Heart left ventricle (tissue), 16 donors: ENCODE results near the gene KREMEN1. TPM values are rescaled to one million over a fixed set of nuclear protein-coding genes. Genes with fewer than 3 reads are reported as not detected.

Experiments
- ATAC-seq, 4 donors: fragments of 200-7000 bp; cut with Tn5 transposase; one replicate each; pipeline ENCODE4 v1.9.1; 2020 to 2022; ENCODE audit warnings: moderate library complexity in 4 of 4, mild to moderate bottlenecking in 3 of 4, moderate number of reproducible peaks in 1 of 4
- DNase-seq, 5 donors: peaks; one replicate each; pipeline ENCODE4 v3.0.0-alpha.2; 2020
- H3K27ac ChIP-seq, 12 donors: fragments of 200-600 bp; sonication (generic) in 4 of 12; one replicate each; pipeline versions ENCODE4 v1.5.0 to v1.8.0; 2016 to 2022; ENCODE audit warnings: mild to moderate bottlenecking in 2 of 12
- H3K27me3 ChIP-seq, 9 donors: fragments of 200-600 bp; sonication (generic) in 2 of 9; one replicate each; pipeline versions ENCODE4 v1.5.1 to v1.8.0; 2016 to 2022; ENCODE audit warnings: mild to moderate bottlenecking in 3 of 9
- H3K36me3 ChIP-seq, 9 donors: fragments of 200-600 bp; sonication (generic) in 2 of 9; one replicate each; pipeline versions ENCODE4 v1.5.0 to v1.8.0; 2018 to 2022; ENCODE audit warnings: mild to moderate bottlenecking in 2 of 9
- H3K4me1 ChIP-seq, 12 donors: fragments of 200-600 bp; sonication (generic) in 4 of 12; one replicate each; pipeline versions ENCODE4 v1.5.0 to v1.8.0; 2016 to 2022; ENCODE audit warnings: mild to moderate bottlenecking in 3 of 12
- H3K4me3 ChIP-seq, 12 donors: fragments of 200-600 bp; sonication (generic) in 4 of 12; one replicate each; pipeline versions ENCODE4 v1.5.0 to v1.8.0; 2017 to 2022; ENCODE audit warnings: mild to moderate bottlenecking in 9 of 12, moderate library complexity in 4 of 12
- H3K9me3 ChIP-seq, 12 donors: fragments of 200-600 bp; sonication (generic) in 4 of 12; one replicate each; pipeline versions ENCODE4 v1.5.0 to v1.8.0; 2016 to 2022; ENCODE audit warnings: mild to moderate bottlenecking in 1 of 12
- CTCF ChIP-seq, 12 donors: fragments of 200-600 bp; sonication (generic) in 4 of 12; IDR thresholded peaks; one replicate each; pipeline versions ENCODE4 v1.5.0 to v1.8.0; 2018 to 2022; ENCODE audit warnings: antibody characterized with exemption in 12 of 12, mild to moderate bottlenecking in 5 of 12
- POLR2A ChIP-seq, 2 donors: fragments of 450-650 bp; IDR thresholded peaks; one replicate each; pipeline ENCODE4 v1.6.1; 2017; ENCODE audit warnings: antibody characterized with exemption in 2 of 2, mild to moderate bottlenecking in 2 of 2, moderate library complexity in 2 of 2
- WGBS, 4 donors: extraction: QIAGEN DNeasy Blood & Tissue Kit in 2 of 4; methylation state at CpG; one replicate each; pipeline versions ENCODE4 v1.1.5 to v1.1.7; 2013 to 2018; 5-methylcytosine and 5-hydroxymethylcytosine counted together
- intact Hi-C, 10 donors: fragments of 100-400 bp; cut with DNase I; formaldehyde crosslinking; loops; one replicate each; pipeline versions ENCODE4 v1.11.1 to v1.14.2; 2022
- polyA plus RNA-seq, 2 donors: library from polyadenylated mRNA; stranded (reverse); fragments of 200-250 nt; gene quantifications; one replicate each; pipeline ENCODE4 v1.2.3, GENCODE V29; 2013
- total RNA-seq, 9 donors: library from RNA; depleted of rRNA in 2 of 9; stranded (reverse); fragments of >200 nt in 2 of 9; fragmentation: NEBNext Ultra II Directional in 3 of 9; extraction: Animal tissue kit (Norgen Biotek cat#: 25700) in 3 of 9; gene quantifications; one replicate each; pipeline versions ENCODE4 v1.1.0 to v1.2.4, GENCODE V29; 2016 to 2023
- donor health status: ischemic (EF 13 %, LVEDD 7.1; RV severe dilation, severe dysfunction).
- donor health status: healthy with polysubstance abuse.
- donor health status: DM: no; HTN: yes; CAD: no.
- donor health status: DM: no; HTN: no; CAD: no.
- donor health status: ischemic (EF 25% LVEDD 6.9; RV normal size, moderate dysfunction).
- donor health status: ischemic (EF 25% LVEDD 5.7; RV mildly dilated, moderate dysfunction).
- donor health status: healthy.
- donor health status: DM: yes; HTN: yes; CAD: no.
- donor health status: ischemic (EF 35%, LVEDD 5.7; RV mildly dilated, moderate dysfunction).
- donor health status: nonischemic (EF 11% LVEDD 7.7; RV severe dilation, severe dysfunction).
- donor health status: DM: yes; HTN: yes; CAD: no.
- donor health status: PGD.
- donor health status: ischemic (EF 29% LVEDD 5.4; RV normal size, mild dysfunction).
- donor health status: nonischemic (EF 23%, LVEDD 6.1; RV moderate dilation, normal function).

Gene KREMEN1
- total and polyA plus RNA-seq, 11 donors = 24.3 to 67.8 (median 36.4) TPM

- Histone ChIP-seq H3K27me3 (peaks cover 0 to 15% (median 0%) of the 10 kb centered on the region in 9 donors), H3K4me1 (peaks cover 0 to 29% (median 19%) of the 10 kb centered on the region in 12 donors), H3K9me3 (peaks cover 0 to 5% (median 0%) of the 10 kb centered on the region in 12 donors), H3K4me3 (no peak overlapping the region), H3K27ac (peak overlapping the region in 10 of 12 donors; percentile 35 to 78 (median 64)), H3K36me3 (no peaks in the 10 kb centered on the region)
- peak; percentile 59 to 85 (median 62) for DNase-seq
- TF ChIP-seq POLR2A (IDR thresholded peaks at IDR 0.05) (no peak), CTCF (IDR thresholded peaks at IDR 0.05) (peak in 7 of 12 donors; percentile 7 to 35 (median 17))
- intact Hi-C loops = loop anchor here in 3 of 10 donors (5.0 kb wide), 2 partner anchors 40 to 45 kb away; no protein-coding TSS in a partner anchor
- 40 to 47% (median 44%) methylated on average over 18 to 24 of the region's 24 CpGs for WGBS, 4 donors
- peak; percentile 43 to 83 (median 56) for ATAC-seq
Observed at GRCh38 chr22:29202212-29203192, 129.7 kb downstream of the KREMEN1 start.

- Histone ChIP-seq H3K36me3 (no peaks in the 10 kb centered on the region), H3K27me3 (peaks cover 0 to 17% (median 0%) of the 10 kb centered on the region in 9 donors), H3K4me1 (peaks cover 0 to 29% (median 19%) of the 10 kb centered on the region in 12 donors), H3K4me3 (no peak overlapping the region), H3K9me3 (no peaks in the 10 kb centered on the region), H3K27ac (peak overlapping the region in 2 of 12 donors; percentile 67 to 78)
- peak in 1 of 5 donors; percentile 25 for DNase-seq
- 80 to 89% (median 88%) methylated on average over 9 of the region's 9 CpGs for WGBS, 4 donors
- no peak for TF ChIP-seq CTCF (IDR thresholded peaks at IDR 0.05)
- TF ChIP-seq POLR2A (IDR thresholded peaks at IDR 0.05) = no peak
- ATAC-seq = no peak
- intact Hi-C loops = loop anchor here in 3 of 10 donors (5.0 kb wide), 2 partner anchors 39 to 44 kb away; no protein-coding TSS in a partner anchor
Observed at GRCh38 chr22:29203488-29204454, 130.9 kb downstream of the KREMEN1 start.

- ATAC-seq (no peak), DNase-seq (peak in 1 of 5 donors; percentile 27)
- intact Hi-C loops = loop anchor here in 4 of 10 donors (5.0 kb wide), 2 partner anchors 38 to 43 kb away; no protein-coding TSS in a partner anchor
- TF ChIP-seq CTCF (IDR thresholded peaks at IDR 0.05) (no peak), POLR2A (IDR thresholded peaks at IDR 0.05) (no peak)
- Histone ChIP-seq H3K27ac (no peak overlapping the region), H3K9me3 (no peaks in the 10 kb centered on the region), H3K36me3 (no peaks in the 10 kb centered on the region), H3K4me1 (peaks cover 0 to 29% (median 19%) of the 10 kb centered on the region in 12 donors), H3K27me3 (peaks cover 0 to 17% (median 0%) of the 10 kb centered on the region in 9 donors), H3K4me3 (no peak overlapping the region)
- WGBS, 4 donors = 83 to 89% (median 85%) methylated on average over 7 to 8 of the region's 8 CpGs
Observed at GRCh38 chr22:29204455-29205183, 131.8 kb downstream of the KREMEN1 start.
